A204.1 (cell line): ENCODE data around the gene SYT1.

Experiments
- FAIRE-seq: peaks from 2 replicates; lab custom pipeline; 2012; peaks lifted over from hg19 to GRCh38; lab: Jason Lieb, UNC

The SYT1 gene

GRCh38 chr12:79223761-79224160 lies 359.2 kb downstream of the SYT1 start:
- FAIRE-seq, result no peak

- no peak for FAIRE-seq
Observed at GRCh38 chr12:79227091-79227490, 362.5 kb downstream of the SYT1 start.

GRCh38 chr12:79227646-79228045 lies 363.1 kb downstream of the SYT1 start:
- FAIRE-seq, result no peak

GRCh38 chr12:79233341-79233781 lies 368.8 kb downstream of the SYT1 start:
- FAIRE-seq, result no peak

- no peak for FAIRE-seq
Observed at GRCh38 chr12:79236920-79237319, 372.3 kb downstream of the SYT1 start.

- FAIRE-seq, result no peak
Observed at GRCh38 chr12:79238246-79238645, 373.7 kb downstream of the SYT1 start.

GRCh38 chr12:79247494-79247893 lies 382.9 kb downstream of the SYT1 start:
- no peak for FAIRE-seq

- no peak for FAIRE-seq
Observed at GRCh38 chr12:79250186-79250585, 385.6 kb downstream of the SYT1 start.

- no peak for FAIRE-seq
Observed at GRCh38 chr12:79250960-79251755, 386.6 kb downstream of the SYT1 start.

GRCh38 chr12:79252358-79253075 lies 387.9 kb downstream of the SYT1 start:
- FAIRE-seq, result no peak

- no peak for FAIRE-seq
Observed at GRCh38 chr12:79255288-79255687, 390.7 kb downstream of the SYT1 start.

- FAIRE-seq, result no peak
Observed at GRCh38 chr12:79260923-79261322, 396.3 kb downstream of the SYT1 start.

GRCh38 chr12:79262938-79263337 lies 398.4 kb downstream of the SYT1 start:
- FAIRE-seq, result no peak

GRCh38 chr12:79266343-79267144 lies 402.0 kb downstream of the SYT1 start:
- FAIRE-seq, result no peak

GRCh38 chr12:79267580-79267979 lies 403.0 kb downstream of the SYT1 start:
- FAIRE-seq, result no peak

GRCh38 chr12:79274501-79275064 lies 410.0 kb downstream of the SYT1 start:
- FAIRE-seq, result no peak

- no peak for FAIRE-seq
Observed at GRCh38 chr12:79275631-79276030, 411.1 kb downstream of the SYT1 start.

GRCh38 chr12:79283364-79283763 lies 418.8 kb downstream of the SYT1 start:
- no peak for FAIRE-seq

GRCh38 chr12:79288911-79289310 lies 424.3 kb downstream of the SYT1 start:
- FAIRE-seq, result no peak

GRCh38 chr12:79291711-79292110 lies 427.1 kb downstream of the SYT1 start:
- FAIRE-seq, result no peak

GRCh38 chr12:79294590-79294989 lies 430.0 kb downstream of the SYT1 start:
- no peak for FAIRE-seq

GRCh38 chr12:79295572-79295971 lies 431.0 kb downstream of the SYT1 start:
- no peak for FAIRE-seq

GRCh38 chr12:79296133-79296532 lies 431.6 kb downstream of the SYT1 start:
- no peak for FAIRE-seq
